Liver (tissue), 9 donors: ENCODE data around the gene PPFIA4. TPM values are rescaled to one million over a fixed set of nuclear protein-coding genes. Genes with fewer than 3 reads are reported as not detected.

Source experiments
- DNase-seq: peaks from one replicate; pipeline ENCODE4 v3.0.0-alpha.2; 2017; ENCODE audit warnings: low spot score
- H3K27ac ChIP-seq, 2 donors: one replicate each; pipeline ENCODE4 v1.7.0; 2013; ENCODE audit warnings: inconsistent platforms in 2 of 2, low read length in 2 of 2, control low read depth in 1 of 2, low read depth in 1 of 2, mild to moderate bottlenecking in 1 of 2
- H3K27me3 ChIP-seq, 4 donors: one replicate each; pipeline versions ENCODE4 v1.6.1 to v1.7.0; 2013; ENCODE audit warnings: low read length in 3 of 4, inconsistent platforms in 1 of 4, mild to moderate bottlenecking in 1 of 4, moderate library complexity in 1 of 4; ENCODE audit not compliant: control insufficient read depth in 4 of 4, insufficient read depth in 4 of 4
- H3K36me3 ChIP-seq, 4 donors: one replicate each; pipeline versions ENCODE4 v1.6.1 to v1.7.0; 2013; ENCODE audit warnings: low read length in 3 of 4, mild to moderate bottlenecking in 3 of 4, low read depth in 1 of 4, moderate library complexity in 1 of 4; ENCODE audit not compliant: control insufficient read depth in 4 of 4, insufficient read depth in 3 of 4
- H3K4me1 ChIP-seq, 4 donors: one replicate each; pipeline versions ENCODE4 v1.6.1 to v1.7.0; 2013; ENCODE audit warnings: low read length in 3 of 4, mild to moderate bottlenecking in 3 of 4, moderate library complexity in 1 of 4; ENCODE audit not compliant: control insufficient read depth in 4 of 4, insufficient read depth in 4 of 4
- H3K4me3 ChIP-seq, 3 donors: one replicate each; pipeline versions ENCODE4 v1.6.1 to v1.7.0; 2013; ENCODE audit warnings: low read length in 3 of 3, control low read depth in 1 of 3, low read depth in 1 of 3, mild to moderate bottlenecking in 1 of 3
- H3K9ac ChIP-seq, 2 donors: one replicate each; pipeline ENCODE4 v1.7.0; 2013; ENCODE audit warnings: low read length in 2 of 2, mild to moderate bottlenecking in 2 of 2, moderate library complexity in 2 of 2, control low read depth in 1 of 2, low read depth in 1 of 2
- H3K9me3 ChIP-seq, 4 donors: one replicate each; pipeline versions ENCODE4 v1.6.1 to v1.7.0; 2013; ENCODE audit warnings: low read length in 3 of 4; ENCODE audit not compliant: control insufficient read depth in 4 of 4
- ATF3 ChIP-seq: IDR thresholded peaks from 2 replicates; pipeline ENCODE4 v1.6.1; 2016; ENCODE audit warnings: antibody characterized with exemption
- CTCF ChIP-seq: fragments of 150-350 bp; IDR thresholded peaks from 2 replicates; pipeline ENCODE4 v1.5.1; 2017; ENCODE audit warnings: improper control_type of control experiment, low read depth, low read length; ENCODE audit not compliant: missing input control
- FOXA2 ChIP-seq: IDR thresholded peaks from 2 replicates; pipeline ENCODE4 v1.6.1; 2016; ENCODE audit warnings: antibody characterized with exemption
- HNF4A ChIP-seq, 2 donors: conservative IDR thresholded peaks; 2 replicates each; pipeline ENCODE4 v1.6.1; 2016; ENCODE audit warnings: antibody characterized with exemption in 2 of 2, mild to moderate bottlenecking in 2 of 2
- JUND ChIP-seq, 2 donors: IDR thresholded peaks; 2 replicates each; pipeline ENCODE4 v1.6.1; 2016; ENCODE audit warnings: antibody characterized with exemption in 2 of 2
- NR2F2 ChIP-seq: IDR thresholded peaks from 2 replicates; pipeline ENCODE4 v1.6.1; 2016; ENCODE audit warnings: antibody characterized with exemption
- RXRA ChIP-seq, 2 donors: IDR thresholded peaks; 2 replicates each; pipeline ENCODE4 v1.6.1; 2017 to 2018; ENCODE audit warnings: antibody characterized with exemption in 2 of 2, mild to moderate bottlenecking in 1 of 2
- SP1 ChIP-seq: IDR thresholded peaks from 2 replicates; pipeline ENCODE4 v1.6.1; 2018; ENCODE audit warnings: antibody characterized with exemption, mild to moderate bottlenecking
- TAF1 ChIP-seq: conservative IDR thresholded peaks from 2 replicates; pipeline ENCODE4 v1.6.1; 2016; ENCODE audit warnings: antibody characterized with exemption, mild to moderate bottlenecking
- WGBS: extraction: QIAGEN DNeasy Blood & Tissue Kit; methylation state at CpG from one replicate; pipeline ENCODE4 v1.1.7; 2013; 5-methylcytosine and 5-hydroxymethylcytosine counted together
- polyA plus RNA-seq, 2 donors: library from polyadenylated mRNA; stranded (reverse) in 1 of 2; unstranded in 1 of 2; fragments of 200-250 nt in 1 of 2; fragments of >200 nt in 1 of 2; fragmentation: Nextera tagmentation in 1 of 2; extraction: Ambion mirVana in 1 of 2; gene quantifications; one replicate each; pipeline versions ENCODE4 v1.2.1 to v1.2.3, GENCODE V29; 2013 to 2015
- total RNA-seq, 2 donors: library from RNA; depleted of rRNA; stranded (reverse); fragments of >200 nt; gene quantifications; one replicate each; pipeline ENCODE4 v1.2.3, GENCODE V29; 2014
- donor health status: healthy.
- donor health status: healthy.
- donor health status: healthy.
- donor health status: healthy.
- donor health status: healthy.

Gene PPFIA4
- total and polyA plus RNA-seq, 4 donors: 0.07 to 0.33 (median 0.15) TPM

- Histone ChIP-seq H3K9me3 (no peaks in the 10 kb centered on the region), H3K9ac (no peak overlapping the region), H3K4me3 (no peak overlapping the region), H3K36me3 (no peaks in the 10 kb centered on the region), H3K27ac (no peak overlapping the region), H3K4me1 (no peaks in the 10 kb centered on the region), H3K27me3 (no peaks in the 10 kb centered on the region)
- no peak for TF ChIP-seq ATF3
- no peak for TF ChIP-seq RXRA (IDR thresholded peaks at IDR 0.05)
- 91% methylated on average over 17 of the region's 17 CpGs for WGBS
- DNase-seq: no peak
These were observed 19.0 kb downstream of the PPFIA4 start for GRCh38 chr1:203045336-203045735.

GRCh38 chr1:203045821-203046594, 19.7 kb downstream of the PPFIA4 start:
- TF ChIP-seq CTCF: no peak
- no peak overlapping the region for H3K4me3 ChIP-seq
- H3K4me1 ChIP-seq: no peaks in the 10 kb centered on the region
- H3K36me3 ChIP-seq: no peaks in the 10 kb centered on the region
- H3K9ac ChIP-seq: no peak overlapping the region
- no peaks in the 10 kb centered on the region for H3K9me3 ChIP-seq
- H3K27me3 ChIP-seq: no peaks in the 10 kb centered on the region
- no peak overlapping the region for H3K27ac ChIP-seq
- DNase-seq: no peak
- 87% methylated on average over 16 of the region's 16 CpGs for WGBS

- DNase-seq: no peak
- H3K36me3 ChIP-seq: no peaks in the 10 kb centered on the region
- H3K27me3 ChIP-seq: no peaks in the 10 kb centered on the region
- no peak overlapping the region for H3K9ac ChIP-seq
- no peak overlapping the region for H3K4me3 ChIP-seq
- no peaks in the 10 kb centered on the region for H3K4me1 ChIP-seq
- WGBS: 74% methylated on average over 15 of the region's 15 CpGs
- TF ChIP-seq CTCF (no peak), RXRA (IDR thresholded peaks at IDR 0.05) (no peak), FOXA2 (no peak), SP1 (no peak), HNF4A (conservative IDR thresholded peaks at IDR 0.05) (no peak), NR2F2 (no peak), TAF1 (no peak), JUND (IDR thresholded peaks at IDR 0.05) (peak in 1 of 2 donors; percentile 53)
- no peak overlapping the region for H3K27ac ChIP-seq
- H3K9me3 ChIP-seq: no peaks in the 10 kb centered on the region
These were observed 20.8 kb downstream of the PPFIA4 start for GRCh38 chr1:203046984-203047630.
